HepG2 (cell line): ENCODE data around the gene SMIM1. TPM values are rescaled to one million over a fixed set of nuclear protein-coding genes. Genes with fewer than 3 reads are reported as not detected.

Source experiments
- ARNT2 ChIP-seq: sonication (generic); formaldehyde crosslinking; IDR thresholded peaks from 2 replicates; pipeline ENCODE4 v1.8.0; 2022; ENCODE audit warnings: mild to moderate bottlenecking, low read depth, missing genetic modification reagents, moderate library complexity
- CCDC6 ChIP-seq: sonication (generic); formaldehyde crosslinking; IDR thresholded peaks from 2 replicates; pipeline ENCODE4 v1.8.1; 2022; ENCODE audit warnings: mild to moderate bottlenecking, missing genetic modification reagents, moderate library complexity
- CENPX ChIP-seq: sonication (generic); formaldehyde crosslinking; IDR thresholded peaks from 2 replicates; pipeline ENCODE4 v1.9.0; 2021; ENCODE audit warnings: mild to moderate bottlenecking, missing genetic modification reagents, moderate library complexity
- CREB1 ChIP-seq, 2 experiments: fragments of 450-650 bp in 1 of 2; IDR thresholded peaks; 2 replicates each; pipeline ENCODE4 v1.6.1; 2016 to 2017; ENCODE audit warnings: control low read depth in 1 of 2, mild to moderate bottlenecking in 1 of 2, missing compliant biosample characterization in 1 of 2, missing genetic modification characterization in 1 of 2
- IKZF1 ChIP-seq: fragments of 450-650 bp; IDR thresholded peaks from 2 replicates; pipeline ENCODE4 v1.7.1; 2016
- JDP2 ChIP-seq: sonication (generic); formaldehyde crosslinking; IDR thresholded peaks from 2 replicates; pipeline ENCODE4 v1.8.1; 2022; ENCODE audit warnings: missing genetic modification reagents, borderline replicate concordance
- NFE2L2 ChIP-seq: fragments of 150-350 bp; IDR thresholded peaks from 2 replicates; pipeline ENCODE4 v1.6.1; 2014; ENCODE audit warnings: low read length
- SETDB1 ChIP-seq: sonication (generic); formaldehyde crosslinking; IDR thresholded peaks from 2 replicates; pipeline ENCODE4 v1.5.1; 2020; ENCODE audit warnings: missing genetic modification reagents, mild to moderate bottlenecking, borderline replicate concordance
- SMAD3 ChIP-seq: sonication (generic); formaldehyde crosslinking; IDR thresholded peaks from 2 replicates; pipeline ENCODE4 v1.4.0; 2020; ENCODE audit warnings: missing genetic modification reagents
- YEATS2 ChIP-seq: sonication (generic); formaldehyde crosslinking; IDR thresholded peaks from 2 replicates; pipeline ENCODE4 v1.4.0; 2020; ENCODE audit warnings: missing genetic modification reagents, borderline replicate concordance
- ZFP36L1 ChIP-seq: sonication (generic); formaldehyde crosslinking; IDR thresholded peaks from 2 replicates; pipeline ENCODE4 v1.8.0; 2022; ENCODE audit warnings: mild to moderate bottlenecking, missing genetic modification reagents, moderate library complexity
- ZNF441 ChIP-seq: sonication (generic); formaldehyde crosslinking; IDR thresholded peaks from 2 replicates; pipeline ENCODE4 v1.7.0; 2021; ENCODE audit warnings: missing genetic modification reagents, borderline replicate concordance
- ZNF451 ChIP-seq: sonication (generic); formaldehyde crosslinking; IDR thresholded peaks from 2 replicates; pipeline ENCODE4 v1.5.0; 2020; ENCODE audit warnings: mild to moderate bottlenecking, missing genetic modification reagents
- ZNF468 ChIP-seq: sonication (generic); formaldehyde crosslinking; IDR thresholded peaks from 2 replicates; pipeline ENCODE4 v1.8.0; 2022; ENCODE audit warnings: mild to moderate bottlenecking, moderate library complexity, missing genetic modification reagents
- ZNF768 ChIP-seq: sonication (generic); formaldehyde crosslinking; IDR thresholded peaks from 2 replicates; pipeline ENCODE4 v1.4.0; 2020; ENCODE audit warnings: missing genetic modification reagents
- ZNF781 ChIP-seq: sonication (generic); formaldehyde crosslinking; IDR thresholded peaks from 2 replicates; pipeline ENCODE4 v1.5.1; 2020; ENCODE audit warnings: borderline replicate concordance, mild to moderate bottlenecking, missing genetic modification reagents; ENCODE audit errors: not compliant biosample characterization
- ZNF792 ChIP-seq: IDR thresholded peaks from 2 replicates; pipeline ENCODE4 v1.6.1; 2016
- ZNF850 ChIP-seq: sonication (generic); formaldehyde crosslinking; conservative IDR thresholded peaks from 2 replicates; pipeline ENCODE4 v1.9.0; 2021; ENCODE audit warnings: mild to moderate bottlenecking, missing genetic modification reagents
- ZSCAN30 ChIP-seq: sonication (generic); formaldehyde crosslinking; IDR thresholded peaks from 2 replicates; pipeline ENCODE4 v1.5.0; 2020; ENCODE audit warnings: mild to moderate bottlenecking, missing genetic modification reagents
- polyA plus RNA-seq, 8 experiments: library from polyadenylated mRNA; depleted of rRNA in 3 of 8; stranded (reverse) in 7 of 8; unstranded in 1 of 8; fragments of >200 nt; fragmentation: Illumina TruSeq in 4 of 8; extraction: Trizol in 4 of 8; gene quantifications; 2 replicates each; pipeline versions ENCODE4 v1.2.1 to v1.2.3, GENCODE V29; 2011 to 2016; ENCODE audit warnings: low read depth in 4 of 8, missing spikeins in 1 of 8, mixed read lengths in 1 of 8; ENCODE audit not compliant: insufficient read depth in 1 of 8
- total RNA-seq, 5 experiments: library from RNA; depleted of rRNA; stranded (reverse); fragments of >200 nt; fragmentation: Illumina TruSeq; extraction: Trizol; gene quantifications; 2 replicates each; pipeline ENCODE4 v1.2.3, GENCODE V29; 2016; ENCODE audit warnings: low read depth in 1 of 5
- TF ChIP-seq, protein P1 (sequence below): IDR thresholded peaks from 2 replicates; pipeline ENCODE4 v1.6.1; 2016
- TF ChIP-seq, protein P2 (sequence below): sonication (generic); formaldehyde crosslinking; IDR thresholded peaks from 2 replicates; pipeline ENCODE4 v1.8.0; 2022; ENCODE audit warnings: mild to moderate bottlenecking, missing genetic modification reagents, moderate library complexity
- TF ChIP-seq, protein P3 (sequence below): sonication (generic); formaldehyde crosslinking; IDR thresholded peaks from 2 replicates; pipeline ENCODE4 v1.5.0; 2020; ENCODE audit warnings: missing genetic modification reagents, mild to moderate bottlenecking, borderline replicate concordance
- TF ChIP-seq, protein P4 (sequence below): sonication (generic); formaldehyde crosslinking; IDR thresholded peaks from 2 replicates; pipeline ENCODE4 v1.9.0; 2022; ENCODE audit warnings: low read depth, missing genetic modification reagents
- TF ChIP-seq, protein P5 (sequence below): fragments of 450-650 bp; IDR thresholded peaks from 2 replicates; pipeline ENCODE4 v1.6.1; 2017

The SMIM1 gene
- total and polyA plus RNA-seq, 2 of the 13 experiments (the other 11 are each of a cell fraction or from before 2014, with no cell fraction given) = 12.4 to 56.3 TPM

DNA sequence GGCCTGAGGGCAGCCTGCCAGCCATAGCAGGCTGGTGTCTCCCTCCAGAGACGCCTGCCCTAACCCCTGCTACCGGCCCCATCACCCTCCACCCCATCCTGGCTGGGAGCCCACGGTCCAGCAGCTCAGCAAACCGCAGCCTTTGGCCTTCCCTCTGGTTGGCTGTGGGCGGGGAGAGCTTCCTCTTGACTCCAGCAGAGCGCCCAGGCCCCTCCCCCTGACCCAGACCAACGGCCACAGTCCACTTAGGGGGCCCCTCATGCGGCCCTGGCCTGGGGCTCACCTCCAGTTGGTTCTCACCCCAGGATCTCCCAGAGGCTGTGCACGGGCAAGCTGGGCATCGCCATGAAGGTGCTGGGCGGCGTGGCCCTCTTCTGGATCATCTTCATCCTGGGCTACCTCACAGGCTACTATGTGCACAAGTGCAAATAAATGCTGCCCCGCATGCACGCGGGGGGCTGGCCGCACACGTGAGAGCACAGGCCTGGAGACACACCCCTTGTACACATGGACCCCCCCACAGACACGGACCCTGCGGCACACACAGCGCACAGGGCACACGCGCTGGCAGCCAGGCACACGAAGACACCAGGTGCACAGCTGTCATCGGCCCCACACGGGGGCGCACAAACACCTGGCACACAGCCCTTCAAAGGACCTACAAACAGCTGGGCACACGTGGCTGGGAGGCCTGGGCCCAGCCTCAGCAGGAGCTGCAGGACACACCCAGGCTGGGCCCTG, 3.1 kb downstream of the SMIM1 start (continued):
- TF ChIP-seq CCDC6 = peak; percentile 69; the same call in 1 of the 2 replicates
- TF ChIP-seq CENPX (CRISPR knock-in tag) = no peak
- no peak for TF ChIP-seq JDP2 (CRISPR knock-in tag)
- TF ChIP-seq ZNF850 (CRISPR knock-in tag) = peak; percentile 75; the same call in 1 of the 2 replicates
- TF ChIP-seq YEATS2 (CRISPR knock-in tag) = peak; percentile 78; the same call in 1 of the 2 replicates
- peak; percentile 72; the same call in 1 of the 2 replicates for TF ChIP-seq ZNF451 (CRISPR knock-in tag)
- TF ChIP-seq ARNT2 (CRISPR knock-in tag) = peak; percentile 31; the same call in 1 of the 2 replicates
- TF ChIP-seq, protein P1, sequence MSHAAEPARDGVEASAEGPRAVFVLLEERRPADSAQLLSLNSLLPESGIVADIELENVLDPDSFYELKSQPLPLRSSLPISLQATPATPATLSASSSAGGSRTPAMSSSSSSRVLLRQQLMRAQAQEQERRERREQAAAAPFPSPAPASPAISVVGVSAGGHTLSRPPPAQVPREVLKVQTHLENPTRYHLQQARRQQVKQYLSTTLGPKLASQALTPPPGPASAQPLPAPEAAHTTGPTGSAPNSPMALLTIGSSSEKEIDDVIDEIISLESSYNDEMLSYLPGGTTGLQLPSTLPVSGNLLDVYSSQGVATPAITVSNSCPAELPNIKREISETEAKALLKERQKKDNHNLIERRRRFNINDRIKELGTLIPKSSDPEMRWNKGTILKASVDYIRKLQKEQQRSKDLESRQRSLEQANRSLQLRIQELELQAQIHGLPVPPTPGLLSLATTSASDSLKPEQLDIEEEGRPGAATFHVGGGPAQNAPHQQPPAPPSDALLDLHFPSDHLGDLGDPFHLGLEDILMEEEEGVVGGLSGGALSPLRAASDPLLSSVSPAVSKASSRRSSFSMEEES (CRISPR knock-in tag) = peak; percentile 63
- TF ChIP-seq ZNF441 (CRISPR knock-in tag) = no peak
- TF ChIP-seq, protein P2, sequence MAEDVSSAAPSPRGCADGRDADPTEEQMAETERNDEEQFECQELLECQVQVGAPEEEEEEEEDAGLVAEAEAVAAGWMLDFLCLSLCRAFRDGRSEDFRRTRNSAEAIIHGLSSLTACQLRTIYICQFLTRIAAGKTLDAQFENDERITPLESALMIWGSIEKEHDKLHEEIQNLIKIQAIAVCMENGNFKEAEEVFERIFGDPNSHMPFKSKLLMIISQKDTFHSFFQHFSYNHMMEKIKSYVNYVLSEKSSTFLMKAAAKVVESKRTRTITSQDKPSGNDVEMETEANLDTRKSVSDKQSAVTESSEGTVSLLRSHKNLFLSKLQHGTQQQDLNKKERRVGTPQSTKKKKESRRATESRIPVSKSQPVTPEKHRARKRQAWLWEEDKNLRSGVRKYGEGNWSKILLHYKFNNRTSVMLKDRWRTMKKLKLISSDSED (CRISPR knock-in tag) = no peak; the same call in 1 of the 2 replicates
- TF ChIP-seq SMAD3 (CRISPR knock-in tag) = peak; percentile 56; the same call in 1 of the 2 replicates
- TF ChIP-seq, protein P3, sequence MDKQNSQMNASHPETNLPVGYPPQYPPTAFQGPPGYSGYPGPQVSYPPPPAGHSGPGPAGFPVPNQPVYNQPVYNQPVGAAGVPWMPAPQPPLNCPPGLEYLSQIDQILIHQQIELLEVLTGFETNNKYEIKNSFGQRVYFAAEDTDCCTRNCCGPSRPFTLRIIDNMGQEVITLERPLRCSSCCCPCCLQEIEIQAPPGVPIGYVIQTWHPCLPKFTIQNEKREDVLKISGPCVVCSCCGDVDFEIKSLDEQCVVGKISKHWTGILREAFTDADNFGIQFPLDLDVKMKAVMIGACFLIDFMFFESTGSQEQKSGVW (CRISPR knock-in tag) = no peak
- no peak for TF ChIP-seq ZNF781 (CRISPR knock-in tag)
- TF ChIP-seq ZNF468 (CRISPR knock-in tag) = no peak
- TF ChIP-seq ZFP36L1 (CRISPR knock-in tag) = no peak; the same call in 1 of the 2 replicates
- TF ChIP-seq CREB1 (IDR thresholded peaks at IDR 0.05) = 0 out of 2 replicates have a peak, but pooled peaks have one; percentile 30
- no peak for TF ChIP-seq CREB1 (CRISPR knock-in tag; IDR thresholded peaks at IDR 0.05)
- peak; percentile 58; the same call in 1 of the 2 replicates for TF ChIP-seq ZNF792 (CRISPR knock-in tag)
- TF ChIP-seq, protein P4, sequence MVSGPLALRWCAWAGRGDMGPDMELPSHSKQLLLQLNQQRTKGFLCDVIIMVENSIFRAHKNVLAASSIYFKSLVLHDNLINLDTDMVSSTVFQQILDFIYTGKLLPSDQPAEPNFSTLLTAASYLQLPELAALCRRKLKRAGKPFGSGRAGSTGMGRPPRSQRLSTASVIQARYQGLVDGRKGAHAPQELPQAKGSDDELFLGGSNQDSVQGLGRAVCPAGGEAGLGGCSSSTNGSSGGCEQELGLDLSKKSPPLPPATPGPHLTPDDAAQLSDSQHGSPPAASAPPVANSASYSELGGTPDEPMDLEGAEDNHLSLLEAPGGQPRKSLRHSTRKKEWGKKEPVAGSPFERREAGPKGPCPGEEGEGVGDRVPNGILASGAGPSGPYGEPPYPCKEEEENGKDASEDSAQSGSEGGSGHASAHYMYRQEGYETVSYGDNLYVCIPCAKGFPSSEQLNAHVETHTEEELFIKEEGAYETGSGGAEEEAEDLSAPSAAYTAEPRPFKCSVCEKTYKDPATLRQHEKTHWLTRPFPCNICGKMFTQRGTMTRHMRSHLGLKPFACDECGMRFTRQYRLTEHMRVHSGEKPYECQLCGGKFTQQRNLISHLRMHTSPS (CRISPR knock-in tag) = peak; percentile 97
- TF ChIP-seq ZSCAN30 = no peak
- TF ChIP-seq ZNF768 (CRISPR knock-in tag) = no peak
- no peak for TF ChIP-seq IKZF1
- TF ChIP-seq, protein P5, sequence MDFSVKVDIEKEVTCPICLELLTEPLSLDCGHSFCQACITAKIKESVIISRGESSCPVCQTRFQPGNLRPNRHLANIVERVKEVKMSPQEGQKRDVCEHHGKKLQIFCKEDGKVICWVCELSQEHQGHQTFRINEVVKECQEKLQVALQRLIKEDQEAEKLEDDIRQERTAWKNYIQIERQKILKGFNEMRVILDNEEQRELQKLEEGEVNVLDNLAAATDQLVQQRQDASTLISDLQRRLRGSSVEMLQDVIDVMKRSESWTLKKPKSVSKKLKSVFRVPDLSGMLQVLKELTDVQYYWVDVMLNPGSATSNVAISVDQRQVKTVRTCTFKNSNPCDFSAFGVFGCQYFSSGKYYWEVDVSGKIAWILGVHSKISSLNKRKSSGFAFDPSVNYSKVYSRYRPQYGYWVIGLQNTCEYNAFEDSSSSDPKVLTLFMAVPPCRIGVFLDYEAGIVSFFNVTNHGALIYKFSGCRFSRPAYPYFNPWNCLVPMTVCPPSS = no peak
- TF ChIP-seq SETDB1 (CRISPR knock-in tag) = no peak
- no peak for TF ChIP-seq NFE2L2
